DND-41 (cell line): ENCODE measurements around the gene SLC6A9.

ENCODE experiments used
- ATAC-seq: fragments of 200-7000 bp; cut with Tn5 transposase; 3 replicates; pipeline ENCODE4 v1.9.1; 2021; ENCODE audit warnings: low read depth; ENCODE audit not compliant: insufficient read depth
- DNase-seq: peaks from one replicate; pipeline ENCODE4 v3.0.0-alpha.2; 2020
- H2AFZ ChIP-seq: 2 replicates; pipeline ENCODE4 v1.6.0; 2012; ENCODE audit warnings: low read depth, low read length
- H3K27ac ChIP-seq: 2 replicates; pipeline ENCODE4 v1.5.1; 2012; ENCODE audit warnings: low read length, inconsistent platforms
- H3K27me3 ChIP-seq: fragments of 200-600 bp; sonication (generic); 2 replicates; pipeline ENCODE4 v1.6.0; 2012; ENCODE audit warnings: low read length, mild to moderate bottlenecking, inconsistent platforms; ENCODE audit not compliant: insufficient read depth, poor library complexity
- H3K36me3 ChIP-seq: 2 replicates; pipeline ENCODE4 v1.5.1; 2012; ENCODE audit warnings: low read length, inconsistent platforms; ENCODE audit not compliant: insufficient read depth
- H3K4me1 ChIP-seq: 2 replicates; pipeline ENCODE4 v1.5.1; 2012; ENCODE audit warnings: mild to moderate bottlenecking, low read length; ENCODE audit not compliant: insufficient read depth
- H3K4me2 ChIP-seq: 2 replicates; pipeline ENCODE4 v1.6.0; 2012; ENCODE audit warnings: mild to moderate bottlenecking, moderate library complexity, low read length, inconsistent platforms; ENCODE audit not compliant: insufficient read depth
- H3K4me3 ChIP-seq, 2 experiments: fragments of 200-600 bp in 1 of 2; shearing (Covaris generic) in 1 of 2; 2 replicates each; pipeline ENCODE4 v1.5.1; 2012 to 2016; ENCODE audit warnings: inconsistent platforms in 2 of 2, low read length in 2 of 2, mild to moderate bottlenecking in 2 of 2, low read depth in 1 of 2, moderate library complexity in 1 of 2
- H3K79me2 ChIP-seq: 2 replicates; pipeline ENCODE4 v1.6.0; 2012; ENCODE audit warnings: low read length, inconsistent platforms; ENCODE audit not compliant: insufficient read depth
- H3K9ac ChIP-seq: 2 replicates; pipeline ENCODE4 v1.6.0; 2012; ENCODE audit warnings: low read depth, mild to moderate bottlenecking, inconsistent platforms, low read length, moderate library complexity
- H3K9me3 ChIP-seq: 2 replicates; pipeline ENCODE4 v1.5.1; 2012; ENCODE audit warnings: low read length, moderate library complexity, mild to moderate bottlenecking, inconsistent platforms; ENCODE audit not compliant: insufficient read depth, severe bottlenecking
- H4K20me1 ChIP-seq: 2 replicates; pipeline ENCODE4 v1.6.0; 2012; ENCODE audit warnings: low read length; ENCODE audit not compliant: insufficient read depth
- EZH2 ChIP-seq: IDR thresholded peaks from 3 replicates; pipeline ENCODE4 v1.6.1; 2012; ENCODE audit warnings: borderline replicate concordance, low read depth, mild to moderate bottlenecking, moderate library complexity, low read length, inconsistent platforms; ENCODE audit not compliant: severe bottlenecking
- TF ChIP-seq, protein P1 (sequence below): IDR thresholded peaks from 2 replicates; pipeline ENCODE4 v1.5.1; 2012; ENCODE audit warnings: borderline replicate concordance, low read length, moderate library complexity, mild to moderate bottlenecking; ENCODE audit not compliant: poor library complexity, severe bottlenecking; ENCODE audit errors: extremely low read depth

Gene SLC6A9

DNA sequence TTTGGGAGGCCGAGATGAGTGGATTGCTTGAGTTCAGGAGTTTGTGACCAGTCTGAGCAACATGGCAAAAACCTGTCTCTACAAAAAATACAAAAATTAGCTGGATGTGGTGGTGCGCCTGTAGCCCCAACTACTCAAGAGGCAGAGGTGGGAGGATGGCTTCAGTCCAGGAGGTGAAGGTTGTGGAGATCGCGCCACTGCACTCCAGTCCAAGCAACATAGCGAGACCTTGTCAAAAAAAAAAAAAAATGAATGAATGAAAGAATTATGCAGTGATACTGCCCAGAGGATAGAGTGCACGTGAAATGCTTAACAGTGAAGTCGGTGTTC lies 61.9 kb downstream of the SLC6A9 start:
- no peaks in the 10 kb centered on the region for H3K27me3 ChIP-seq
- H3K36me3 ChIP-seq, result peaks cover 14% of the 10 kb centered on the region; the same call in 1 of the 2 replicates
- H3K9me3 ChIP-seq, result no peaks in the 10 kb centered on the region
- 0 out of 2 replicates have a peak, but pooled peaks cover 3% of the 10 kb centered on the region for H4K20me1 ChIP-seq
- no peak overlapping the region for H3K9ac ChIP-seq
- TF ChIP-seq, protein P1, sequence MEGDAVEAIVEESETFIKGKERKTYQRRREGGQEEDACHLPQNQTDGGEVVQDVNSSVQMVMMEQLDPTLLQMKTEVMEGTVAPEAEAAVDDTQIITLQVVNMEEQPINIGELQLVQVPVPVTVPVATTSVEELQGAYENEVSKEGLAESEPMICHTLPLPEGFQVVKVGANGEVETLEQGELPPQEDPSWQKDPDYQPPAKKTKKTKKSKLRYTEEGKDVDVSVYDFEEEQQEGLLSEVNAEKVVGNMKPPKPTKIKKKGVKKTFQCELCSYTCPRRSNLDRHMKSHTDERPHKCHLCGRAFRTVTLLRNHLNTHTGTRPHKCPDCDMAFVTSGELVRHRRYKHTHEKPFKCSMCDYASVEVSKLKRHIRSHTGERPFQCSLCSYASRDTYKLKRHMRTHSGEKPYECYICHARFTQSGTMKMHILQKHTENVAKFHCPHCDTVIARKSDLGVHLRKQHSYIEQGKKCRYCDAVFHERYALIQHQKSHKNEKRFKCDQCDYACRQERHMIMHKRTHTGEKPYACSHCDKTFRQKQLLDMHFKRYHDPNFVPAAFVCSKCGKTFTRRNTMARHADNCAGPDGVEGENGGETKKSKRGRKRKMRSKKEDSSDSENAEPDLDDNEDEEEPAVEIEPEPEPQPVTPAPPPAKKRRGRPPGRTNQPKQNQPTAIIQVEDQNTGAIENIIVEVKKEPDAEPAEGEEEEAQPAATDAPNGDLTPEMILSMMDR, result no peak
- no peak for TF ChIP-seq EZH2
- peaks cover 34% of the 10 kb centered on the region for H3K4me1 ChIP-seq
- ATAC-seq (no peak), DNase-seq (no peak)
- H3K27ac ChIP-seq, result no peak overlapping the region
- H3K4me3 ChIP-seq, result peak overlapping the region in 1 of 2 experiments; percentile 100; a peak in 2 of 4 replicates
- peak overlapping the region; percentile 96 for H3K4me2 ChIP-seq
- H2AFZ ChIP-seq, result 0 out of 2 replicates have a peak overlapping the region, but pooled peaks have one; percentile 50
- H3K79me2 ChIP-seq, result peaks cover 15% of the 10 kb centered on the region

DNA sequence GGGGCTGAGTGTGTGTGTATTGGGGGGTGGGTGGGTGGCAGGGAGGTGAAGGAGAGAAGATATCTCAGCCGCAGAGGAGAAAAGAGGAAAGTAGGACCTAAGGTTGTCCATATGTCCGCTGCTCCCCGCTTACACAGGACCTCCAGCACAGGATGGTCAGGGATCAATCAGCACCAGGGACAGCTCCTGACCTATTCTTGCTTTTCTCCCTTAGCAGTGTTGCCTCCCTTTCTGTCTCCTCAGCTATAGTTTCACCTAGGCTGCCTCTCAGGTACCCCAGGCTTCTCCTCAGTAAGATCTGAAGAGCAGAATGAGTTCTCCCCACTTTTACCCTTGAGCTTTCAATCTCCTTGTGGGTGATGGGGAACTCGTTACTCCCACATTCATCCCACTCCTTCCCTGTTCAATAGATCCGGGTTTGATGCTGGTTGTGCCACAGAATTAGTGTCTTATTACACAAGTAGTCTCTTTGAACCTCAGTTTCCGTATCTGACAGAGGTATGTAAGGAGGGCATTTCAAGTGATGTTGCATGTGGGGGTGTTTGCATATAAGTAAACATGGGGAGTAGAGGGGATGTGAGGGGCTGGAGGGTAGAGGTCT lies 62.8 kb downstream of the SLC6A9 start:
- Histone ChIP-seq H3K79me2 (peaks cover 15% of the 10 kb centered on the region), H3K27me3 (no peaks in the 10 kb centered on the region), H4K20me1 (0 out of 2 replicates have a peak, but pooled peaks cover 3% of the 10 kb centered on the region), H3K9me3 (no peaks in the 10 kb centered on the region), H3K9ac (no peak overlapping the region), H3K36me3 (peaks cover 14% of the 10 kb centered on the region; the same call in 1 of the 2 replicates), H3K4me3 (no peak overlapping the region), H3K27ac (no peak overlapping the region), H3K4me2 (no peak overlapping the region), H2AFZ (no peak overlapping the region), H3K4me1 (peaks cover 25% of the 10 kb centered on the region)
- DNase-seq (peak; percentile 59), ATAC-seq (no peak)
- no peak for TF ChIP-seq EZH2
- TF ChIP-seq, protein P1, result no peak

DNA sequence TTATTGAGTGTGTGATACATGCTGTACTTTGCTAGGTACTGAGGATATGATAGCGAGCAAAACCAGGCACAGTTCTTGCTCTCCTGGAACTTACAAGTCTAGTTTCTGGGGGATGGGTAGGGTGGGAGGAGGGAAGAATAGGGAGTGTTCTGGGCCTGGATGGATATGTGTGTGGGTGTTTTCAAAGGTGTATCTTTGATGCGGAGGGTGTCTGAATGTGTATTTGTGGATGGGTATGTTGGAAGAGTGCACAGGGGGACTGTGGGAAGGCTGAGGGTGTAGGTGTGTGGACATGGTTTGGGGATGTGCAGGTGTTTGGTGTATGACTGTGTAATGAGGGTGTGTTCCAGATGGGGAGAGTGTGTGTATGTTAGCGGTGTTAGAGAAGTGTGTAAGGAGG lies 65.9 kb downstream of the SLC6A9 start:
- no peak overlapping the region for H3K9ac ChIP-seq
- H3K4me3 ChIP-seq, result no peak overlapping the region
- TF ChIP-seq EZH2, result no peak
- TF ChIP-seq, protein P1, result no peak
- no peak overlapping the region for H2AFZ ChIP-seq
- H3K4me2 ChIP-seq, result no peak overlapping the region
- peaks cover 9% of the 10 kb centered on the region for H3K4me1 ChIP-seq
- no peaks in the 10 kb centered on the region for H3K9me3 ChIP-seq
- H3K27ac ChIP-seq, result no peak overlapping the region
- H3K79me2 ChIP-seq, result peaks cover 5% of the 10 kb centered on the region
- no peaks in the 10 kb centered on the region for H3K27me3 ChIP-seq
- peaks cover 24% of the 10 kb centered on the region for H3K36me3 ChIP-seq
- no peak for ATAC-seq
- 0 out of 2 replicates have a peak, but pooled peaks cover 3% of the 10 kb centered on the region for H4K20me1 ChIP-seq
- no peak for DNase-seq
